Mesothelial cell of epicardium (in vitro differentiated cells): ENCODE results near the gene ROBO1. TPM values are rescaled to one million over a fixed set of nuclear protein-coding genes. Genes with fewer than 3 reads are reported as not detected.

Experiments used
- DNase-seq, 2 experiments: peaks; one replicate each; pipeline ENCODE4 v3.0.0; 2021; ENCODE audit warnings: low spot score in 2 of 2; ENCODE audit not compliant: unreplicated experiment in 2 of 2
- H3K27ac Mint-ChIP-seq: 2 replicates; pipeline ENCODE4 v1.8.0; 2021; ENCODE audit warnings: mixed read lengths
- H3K27me3 Mint-ChIP-seq: 2 replicates; pipeline ENCODE4 v1.8.0; 2021; ENCODE audit warnings: low read depth, mixed read lengths
- H3K36me3 Mint-ChIP-seq: 2 replicates; pipeline ENCODE4 v1.8.0; 2021; ENCODE audit warnings: mixed read lengths
- H3K4me1 Mint-ChIP-seq: 2 replicates; pipeline ENCODE4 v1.8.0; 2021; ENCODE audit warnings: mixed read lengths
- H3K4me3 Mint-ChIP-seq: 2 replicates; pipeline ENCODE4 v1.8.0; 2021; ENCODE audit warnings: mild to moderate bottlenecking, moderate library complexity, mixed read lengths
- H3K9me3 Mint-ChIP-seq: 2 replicates; pipeline ENCODE4 v1.8.0; 2021; ENCODE audit warnings: mixed read lengths
- total RNA-seq: library from RNA; stranded (reverse); gene quantifications from 3 replicates; pipeline ENCODE4 v1.2.1, GENCODE V29; 2021
- TF ChIP-seq, protein P1 (sequence below): fragments of 200-600 bp; sonication (generic); IDR thresholded peaks from one replicate; pipeline ENCODE4 v1.5.0; 2021; ENCODE audit warnings: antibody characterized with exemption; ENCODE audit not compliant: unreplicated experiment

Gene ROBO1
- total RNA-seq, 1 donor from 2014 or later, result 143 TPM

DNA sequence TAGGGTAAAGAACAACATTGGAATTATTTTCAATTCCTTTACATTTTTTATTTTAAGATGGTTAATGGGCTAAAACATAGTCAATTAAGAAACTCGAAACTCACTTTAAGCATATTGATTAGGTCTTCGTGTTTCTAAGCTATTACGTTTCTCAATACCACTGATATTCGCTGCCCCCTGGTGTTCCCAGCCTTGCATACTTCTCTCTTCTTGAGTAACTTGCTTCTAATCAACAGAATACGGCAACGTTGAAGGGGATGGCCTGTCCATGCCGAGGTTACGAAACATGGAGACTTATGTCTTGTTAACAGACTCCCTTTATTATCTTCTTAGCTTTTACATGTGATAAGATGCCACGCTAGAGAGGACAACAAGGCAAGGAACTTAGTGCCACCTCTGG is 43.6 kb downstream of the ROBO1 start:
- Mint-ChIP-seq H3K27ac (no peak overlapping the region), H3K36me3 (no peaks in the 10 kb centered on the region), H3K9me3 (no peaks in the 10 kb centered on the region), H3K27me3 (no peaks in the 10 kb centered on the region), H3K4me1 (peaks cover 3% of the 10 kb centered on the region), H3K4me3 (no peak overlapping the region)
- no peak for DNase-seq
- TF ChIP-seq, protein P1, sequence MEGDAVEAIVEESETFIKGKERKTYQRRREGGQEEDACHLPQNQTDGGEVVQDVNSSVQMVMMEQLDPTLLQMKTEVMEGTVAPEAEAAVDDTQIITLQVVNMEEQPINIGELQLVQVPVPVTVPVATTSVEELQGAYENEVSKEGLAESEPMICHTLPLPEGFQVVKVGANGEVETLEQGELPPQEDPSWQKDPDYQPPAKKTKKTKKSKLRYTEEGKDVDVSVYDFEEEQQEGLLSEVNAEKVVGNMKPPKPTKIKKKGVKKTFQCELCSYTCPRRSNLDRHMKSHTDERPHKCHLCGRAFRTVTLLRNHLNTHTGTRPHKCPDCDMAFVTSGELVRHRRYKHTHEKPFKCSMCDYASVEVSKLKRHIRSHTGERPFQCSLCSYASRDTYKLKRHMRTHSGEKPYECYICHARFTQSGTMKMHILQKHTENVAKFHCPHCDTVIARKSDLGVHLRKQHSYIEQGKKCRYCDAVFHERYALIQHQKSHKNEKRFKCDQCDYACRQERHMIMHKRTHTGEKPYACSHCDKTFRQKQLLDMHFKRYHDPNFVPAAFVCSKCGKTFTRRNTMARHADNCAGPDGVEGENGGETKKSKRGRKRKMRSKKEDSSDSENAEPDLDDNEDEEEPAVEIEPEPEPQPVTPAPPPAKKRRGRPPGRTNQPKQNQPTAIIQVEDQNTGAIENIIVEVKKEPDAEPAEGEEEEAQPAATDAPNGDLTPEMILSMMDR, result no peak

GRCh38 chr3:79690072-79690471 is 77.7 kb downstream of the ROBO1 start:
- Mint-ChIP-seq H3K4me1 (no peaks in the 10 kb centered on the region), H3K9me3 (no peaks in the 10 kb centered on the region), H3K27ac (no peak overlapping the region), H3K27me3 (no peaks in the 10 kb centered on the region), H3K4me3 (no peak overlapping the region), H3K36me3 (no peaks in the 10 kb centered on the region)
- TF ChIP-seq, protein P1, result no peak
- DNase-seq, result no peak

DNA sequence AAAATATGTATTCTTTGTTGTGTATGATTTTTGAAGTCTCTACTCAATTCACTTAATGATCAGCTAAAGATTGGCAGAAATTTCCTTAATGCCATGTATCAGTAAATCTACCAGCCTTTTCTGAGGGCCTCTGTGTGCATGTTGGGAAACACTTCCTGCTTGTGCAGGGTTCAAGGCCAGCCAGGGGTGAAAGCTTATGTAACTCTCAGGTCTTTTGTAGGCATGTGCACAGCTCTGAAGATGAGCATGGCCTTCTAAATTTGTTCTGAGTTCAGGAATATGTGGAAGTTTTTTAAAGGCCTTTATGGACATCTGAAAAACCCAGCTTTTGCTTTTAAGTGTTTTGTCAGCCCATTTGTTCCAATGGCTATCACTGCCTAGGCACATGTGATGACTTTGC is 82.7 kb downstream of the ROBO1 start:
- no peaks in the 10 kb centered on the region for H3K27me3 Mint-ChIP-seq
- TF ChIP-seq, protein P1, result no peak
- H3K36me3 Mint-ChIP-seq, result no peaks in the 10 kb centered on the region
- no peak for DNase-seq
- no peak overlapping the region for H3K4me3 Mint-ChIP-seq
- no peak overlapping the region for H3K27ac Mint-ChIP-seq
- H3K9me3 Mint-ChIP-seq, result no peaks in the 10 kb centered on the region
- H3K4me1 Mint-ChIP-seq, result peaks cover 3% of the 10 kb centered on the region

- no peak for DNase-seq
- TF ChIP-seq, protein P1, result no peak
- Mint-ChIP-seq H3K36me3 (no peaks in the 10 kb centered on the region), H3K4me3 (no peak overlapping the region), H3K27ac (no peak overlapping the region), H3K9me3 (no peaks in the 10 kb centered on the region), H3K27me3 (no peaks in the 10 kb centered on the region), H3K4me1 (peaks cover 3% of the 10 kb centered on the region)
Observed at GRCh38 chr3:79684041-79684440, 83.8 kb downstream of the ROBO1 start.

- H3K27ac Mint-ChIP-seq, result no peak overlapping the region
- no peak for DNase-seq
- H3K36me3 Mint-ChIP-seq, result no peaks in the 10 kb centered on the region
Observed at GRCh38 chr3:79672731-79673130, 95.1 kb downstream of the ROBO1 start.

More at GRCh38 chr3:79672731-79673130, 95.1 kb downstream of the ROBO1 start:
- Mint-ChIP-seq H3K4me1 (no peaks in the 10 kb centered on the region), H3K27me3 (peaks cover 10% of the 10 kb centered on the region), H3K9me3 (no peaks in the 10 kb centered on the region), H3K4me3 (no peak overlapping the region)
- TF ChIP-seq, protein P1, result no peak
